Breast epithelium (tissue), 4 donors: ENCODE data around the gene EPHB2. TPM values are rescaled to one million over a fixed set of nuclear protein-coding genes. Genes with fewer than 3 reads are reported as not detected.

Experiments used
- DNase-seq, 2 donors: peaks; one replicate each; pipeline ENCODE4 v3.0.0-alpha.2; 2019; ENCODE audit warnings: low spot score in 2 of 2
- H3K27ac ChIP-seq, 2 donors: fragments of 200-600 bp; sonication (generic) in 1 of 2; one replicate each; pipeline ENCODE4 v1.5.1; 2016 to 2019; ENCODE audit warnings: mild to moderate bottlenecking in 1 of 2
- H3K27me3 ChIP-seq, 2 donors: fragments of 200-600 bp; sonication (generic) in 1 of 2; one replicate each; pipeline versions ENCODE4 v1.5.1 to v1.6.0; 2017 to 2019; ENCODE audit warnings: control low read depth in 1 of 2, mild to moderate bottlenecking in 1 of 2
- H3K36me3 ChIP-seq: fragments of 200-600 bp; one replicate; pipeline ENCODE4 v1.5.1; 2019
- H3K4me1 ChIP-seq, 2 donors: fragments of 200-600 bp; sonication (generic); one replicate each; pipeline ENCODE4 v1.5.1; 2016 to 2019; ENCODE audit warnings: control low read depth in 1 of 2
- H3K4me3 ChIP-seq, 3 donors: fragments of 200-600 bp; sonication (generic); 1 replicate in 2 of 3; 2 replicates in 1 of 3; pipeline ENCODE4 v1.5.1; 2016 to 2019; ENCODE audit warnings: mild to moderate bottlenecking in 3 of 3, moderate library complexity in 2 of 3
- H3K9me3 ChIP-seq, 2 donors: fragments of 200-600 bp; sonication (generic) in 1 of 2; one replicate each; pipeline ENCODE4 v1.5.1; 2016 to 2019; ENCODE audit warnings: control low read depth in 1 of 2
- POLR2A ChIP-seq: fragments of 450-650 bp; IDR thresholded peaks from one replicate; pipeline ENCODE4 v1.6.1; 2016; ENCODE audit warnings: antibody characterized with exemption, mild to moderate bottlenecking, moderate library complexity
- POLR2AphosphoS5 ChIP-seq, 3 donors: sonication (generic); formaldehyde crosslinking; IDR thresholded peaks; one replicate each; pipeline ENCODE4 v1.6.1; 2017; ENCODE audit warnings: antibody characterized with exemption in 3 of 3
- intact Hi-C: fragments of 100-400 bp; cut with DNase I; formaldehyde crosslinking; loops from one replicate; pipeline ENCODE4 v1.15.1; 2023; ENCODE audit warnings: low total_unique reads
- total RNA-seq, 3 donors: library from RNA; depleted of rRNA; stranded (reverse); fragments of >200 nt; gene quantifications; one replicate each; pipeline ENCODE4 v1.1.0, GENCODE V29; 2016
- TF ChIP-seq, protein P1 (sequence below), 3 donors: fragments of 450-650 bp; IDR thresholded peaks; one replicate each; pipeline ENCODE4 v1.5.1; 2016 to 2017; ENCODE audit warnings: antibody characterized with exemption in 3 of 3, mild to moderate bottlenecking in 3 of 3, moderate library complexity in 3 of 3

Gene EPHB2
- total RNA-seq, 3 donors from 2014 or later, result 1.3 to 4.6 (median 1.5) TPM

DNA sequence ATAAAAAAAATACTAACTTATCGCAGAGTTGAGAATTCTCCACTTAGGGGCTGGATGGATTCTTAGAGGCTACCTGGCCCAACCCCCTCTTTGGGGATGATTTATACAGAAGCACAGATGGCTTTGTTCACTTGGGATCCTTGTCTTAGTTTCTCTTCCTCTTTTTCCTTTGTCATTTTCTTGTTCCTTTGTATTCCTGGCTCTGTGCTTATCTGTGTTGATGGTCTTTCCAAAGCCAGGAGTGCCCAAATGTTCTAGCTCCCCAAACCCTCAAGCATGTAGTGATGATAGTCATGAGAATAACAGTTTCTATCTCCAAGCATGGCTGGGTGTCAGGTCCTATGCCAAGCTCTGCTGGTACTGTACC is 27.4 kb downstream of the EPHB2 start:
- no peaks in the 10 kb centered on the region for H3K27me3 ChIP-seq
- H3K4me1 ChIP-seq, result no peaks in the 10 kb centered on the region
- no peaks in the 10 kb centered on the region for H3K36me3 ChIP-seq
- intact Hi-C loops, result no loop called here
- H3K27ac ChIP-seq, result no peak overlapping the region
- no peak overlapping the region for H3K4me3 ChIP-seq
- TF ChIP-seq POLR2A, result no peak
- TF ChIP-seq, protein P1, sequence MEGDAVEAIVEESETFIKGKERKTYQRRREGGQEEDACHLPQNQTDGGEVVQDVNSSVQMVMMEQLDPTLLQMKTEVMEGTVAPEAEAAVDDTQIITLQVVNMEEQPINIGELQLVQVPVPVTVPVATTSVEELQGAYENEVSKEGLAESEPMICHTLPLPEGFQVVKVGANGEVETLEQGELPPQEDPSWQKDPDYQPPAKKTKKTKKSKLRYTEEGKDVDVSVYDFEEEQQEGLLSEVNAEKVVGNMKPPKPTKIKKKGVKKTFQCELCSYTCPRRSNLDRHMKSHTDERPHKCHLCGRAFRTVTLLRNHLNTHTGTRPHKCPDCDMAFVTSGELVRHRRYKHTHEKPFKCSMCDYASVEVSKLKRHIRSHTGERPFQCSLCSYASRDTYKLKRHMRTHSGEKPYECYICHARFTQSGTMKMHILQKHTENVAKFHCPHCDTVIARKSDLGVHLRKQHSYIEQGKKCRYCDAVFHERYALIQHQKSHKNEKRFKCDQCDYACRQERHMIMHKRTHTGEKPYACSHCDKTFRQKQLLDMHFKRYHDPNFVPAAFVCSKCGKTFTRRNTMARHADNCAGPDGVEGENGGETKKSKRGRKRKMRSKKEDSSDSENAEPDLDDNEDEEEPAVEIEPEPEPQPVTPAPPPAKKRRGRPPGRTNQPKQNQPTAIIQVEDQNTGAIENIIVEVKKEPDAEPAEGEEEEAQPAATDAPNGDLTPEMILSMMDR (IDR thresholded peaks at IDR 0.05), result no peak
- TF ChIP-seq POLR2AphosphoS5 (IDR thresholded peaks at IDR 0.05), result no peak
- no peaks in the 10 kb centered on the region for H3K9me3 ChIP-seq
- no peak for DNase-seq

GRCh38 chr1:22738522-22738921 is 27.9 kb downstream of the EPHB2 start:
- Histone ChIP-seq H3K36me3 (no peaks in the 10 kb centered on the region), H3K4me1 (no peaks in the 10 kb centered on the region), H3K4me3 (no peak overlapping the region), H3K9me3 (no peaks in the 10 kb centered on the region), H3K27me3 (no peaks in the 10 kb centered on the region), H3K27ac (no peak overlapping the region)
- DNase-seq, result no peak
- TF ChIP-seq POLR2A, result no peak
- TF ChIP-seq, protein P1 (IDR thresholded peaks at IDR 0.05), result no peak
- no peak for TF ChIP-seq POLR2AphosphoS5 (IDR thresholded peaks at IDR 0.05)
- intact Hi-C loops, result no loop called here

GRCh38 chr1:22739648-22740385 is 29.2 kb downstream of the EPHB2 start:
- no peak for DNase-seq
- intact Hi-C loops, result no loop called here
- Histone ChIP-seq H3K27ac (no peak overlapping the region), H3K4me3 (no peak overlapping the region), H3K27me3 (no peaks in the 10 kb centered on the region), H3K36me3 (no peaks in the 10 kb centered on the region), H3K4me1 (no peaks in the 10 kb centered on the region), H3K9me3 (no peaks in the 10 kb centered on the region)
- TF ChIP-seq POLR2AphosphoS5 (IDR thresholded peaks at IDR 0.05) (no peak), POLR2A (no peak)
- TF ChIP-seq, protein P1 (IDR thresholded peaks at IDR 0.05), result no peak

DNA sequence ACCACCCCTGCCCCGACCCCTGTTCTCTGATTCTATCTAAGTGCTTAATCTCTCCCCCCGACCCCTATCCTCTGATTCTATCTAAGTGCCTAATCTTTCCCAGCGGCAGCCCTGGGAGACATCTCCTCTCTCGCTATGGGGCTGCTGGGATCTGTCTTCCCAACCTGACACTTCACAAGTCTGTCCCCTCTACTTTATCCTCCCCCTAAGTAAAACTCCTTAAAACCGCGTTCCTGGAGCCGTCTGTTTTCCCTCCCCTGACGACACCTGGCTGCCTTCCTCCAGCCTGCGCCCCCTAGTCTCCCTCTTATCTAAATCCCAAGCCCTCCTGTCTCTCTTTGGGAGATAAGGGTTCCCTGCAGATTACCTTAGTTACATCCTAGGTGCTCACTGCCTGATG is 30.5 kb downstream of the EPHB2 start:
- H3K4me1 ChIP-seq, result no peaks in the 10 kb centered on the region
- H3K27me3 ChIP-seq, result no peaks in the 10 kb centered on the region
- intact Hi-C loops, result no loop called here
- no peak for DNase-seq
- no peak overlapping the region for H3K27ac ChIP-seq
- H3K4me3 ChIP-seq, result no peak overlapping the region
- H3K36me3 ChIP-seq, result no peaks in the 10 kb centered on the region
- TF ChIP-seq POLR2A, result no peak
- no peaks in the 10 kb centered on the region for H3K9me3 ChIP-seq

- Histone ChIP-seq H3K27me3 (no peaks in the 10 kb centered on the region), H3K27ac (no peak overlapping the region), H3K4me3 (no peak overlapping the region), H3K4me1 (no peaks in the 10 kb centered on the region), H3K9me3 (no peaks in the 10 kb centered on the region), H3K36me3 (no peaks in the 10 kb centered on the region)
- TF ChIP-seq POLR2A (no peak), POLR2AphosphoS5 (IDR thresholded peaks at IDR 0.05) (no peak)
- TF ChIP-seq, protein P1 (IDR thresholded peaks at IDR 0.05), result no peak
- intact Hi-C loops, result no loop called here
- DNase-seq, result no peak
These were observed 35.3 kb downstream of the EPHB2 start for GRCh38 chr1:22745669-22746585.
